Esophagus squamous epithelium (tissue), 4 donors: ENCODE data around the gene NTSR2.

Experiments used
- POLR2A ChIP-seq, 4 donors: fragments of 450-650 bp; IDR thresholded peaks; one replicate each; pipeline ENCODE4 v1.6.1; 2017; ENCODE audit warnings: antibody characterized with exemption in 4 of 4, mild to moderate bottlenecking in 4 of 4, moderate library complexity in 3 of 4
- TF ChIP-seq, protein P1 (sequence below), 6 experiments: fragments of 450-650 bp in 4 of 6; fragments of 200-600 bp in 2 of 6; sonication (generic) in 2 of 6; IDR thresholded peaks; one replicate each; pipeline ENCODE4 v1.5.1; 2016 to 2019; ENCODE audit warnings: antibody characterized with exemption in 6 of 6, mild to moderate bottlenecking in 4 of 6, moderate library complexity in 4 of 6

DNA sequence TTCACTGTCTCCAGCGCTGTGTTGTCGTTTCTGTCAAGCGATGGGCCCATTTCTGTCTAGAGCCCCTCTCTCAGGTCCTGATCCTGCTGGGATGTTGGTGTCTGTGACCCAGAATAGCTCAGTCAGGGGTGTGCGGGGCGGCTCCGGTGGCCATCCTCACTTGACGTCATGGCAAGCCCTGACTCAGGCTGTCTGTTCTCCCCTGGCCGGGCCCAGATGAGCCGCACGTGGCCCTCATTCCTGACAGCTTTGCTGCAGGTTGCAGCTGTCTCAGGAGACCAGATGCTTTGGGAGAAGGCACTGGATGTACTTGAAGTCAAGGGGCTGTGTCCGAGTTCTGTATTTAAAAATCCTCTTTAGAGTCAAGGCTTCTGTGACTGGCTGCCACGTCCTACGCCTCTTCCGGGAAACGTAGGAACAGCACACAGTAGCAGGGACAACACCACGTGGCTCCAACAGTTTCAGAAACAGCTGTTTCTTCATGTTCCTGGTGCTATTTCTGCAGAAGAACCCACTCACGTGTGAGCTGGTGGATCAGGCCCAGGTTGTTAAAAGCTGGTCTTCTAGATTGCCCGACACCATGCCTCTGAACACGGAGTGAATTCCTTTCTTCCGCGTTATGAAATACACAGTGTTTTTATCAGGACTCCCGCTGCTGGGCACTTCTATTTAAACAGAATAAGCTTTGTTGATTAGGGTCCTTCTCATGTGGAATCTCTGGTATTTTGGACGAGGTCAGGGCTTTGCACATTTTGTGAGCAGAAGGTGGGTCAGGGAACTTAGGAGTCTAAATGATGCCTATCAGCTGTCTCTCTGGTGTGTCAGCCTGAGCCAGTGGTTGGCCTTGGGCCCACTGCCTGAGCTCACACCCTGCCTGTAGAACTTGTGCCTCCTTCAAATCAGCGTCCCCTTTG is 28.3 kb upstream of the NTSR2 start:
- TF ChIP-seq, protein P1, sequence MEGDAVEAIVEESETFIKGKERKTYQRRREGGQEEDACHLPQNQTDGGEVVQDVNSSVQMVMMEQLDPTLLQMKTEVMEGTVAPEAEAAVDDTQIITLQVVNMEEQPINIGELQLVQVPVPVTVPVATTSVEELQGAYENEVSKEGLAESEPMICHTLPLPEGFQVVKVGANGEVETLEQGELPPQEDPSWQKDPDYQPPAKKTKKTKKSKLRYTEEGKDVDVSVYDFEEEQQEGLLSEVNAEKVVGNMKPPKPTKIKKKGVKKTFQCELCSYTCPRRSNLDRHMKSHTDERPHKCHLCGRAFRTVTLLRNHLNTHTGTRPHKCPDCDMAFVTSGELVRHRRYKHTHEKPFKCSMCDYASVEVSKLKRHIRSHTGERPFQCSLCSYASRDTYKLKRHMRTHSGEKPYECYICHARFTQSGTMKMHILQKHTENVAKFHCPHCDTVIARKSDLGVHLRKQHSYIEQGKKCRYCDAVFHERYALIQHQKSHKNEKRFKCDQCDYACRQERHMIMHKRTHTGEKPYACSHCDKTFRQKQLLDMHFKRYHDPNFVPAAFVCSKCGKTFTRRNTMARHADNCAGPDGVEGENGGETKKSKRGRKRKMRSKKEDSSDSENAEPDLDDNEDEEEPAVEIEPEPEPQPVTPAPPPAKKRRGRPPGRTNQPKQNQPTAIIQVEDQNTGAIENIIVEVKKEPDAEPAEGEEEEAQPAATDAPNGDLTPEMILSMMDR (IDR thresholded peaks at IDR 0.05) = no peak
- no peak for TF ChIP-seq POLR2A (IDR thresholded peaks at IDR 0.05)
